ENCODE measurements around the gene H2BW1.
"Not testable (repeated sequence)": the region's sequence is repeated elsewhere in the genome, so short reads cannot be mapped to it uniquely, and the experiment has no call there.

The H2BW1 gene

GRCh38 chrX:104013606-104014005 lies at the start of gene H2BW1:
Gene H2BW1 (minus strand): TSS chrX:104013708. CDS start chrX:104013576, 132 bp downstream.
- Mint-ChIP-seq H3K36me3 (ENCODE audit: low read depth) (no peaks in the 10 kb centered on the region), H3K9me3 (no peaks in the 10 kb centered on the region), H3K27ac (no peak within 1 kb of the TSS), H3K27me3 (peaks cover 37% of the 10 kb centered on the region), H3K4me3 (no peak within 1 kb of the TSS), H3K4me1 (ENCODE audit: low read depth) (no peaks in the 10 kb centered on the region)
- no peak for DNase-seq

- H3K27me3 Mint-ChIP-seq; H3K4me3 Mint-ChIP-seq; H3K9me3 Mint-ChIP-seq; DNase-seq; H3K4me1 Mint-ChIP-seq (ENCODE audit: low read depth); H3K36me3 Mint-ChIP-seq (ENCODE audit: low read depth); H3K27ac Mint-ChIP-seq: not testable (repeated sequence)
Observed at GRCh38 chrX:104062636-104063035, 49.1 kb upstream of the H2BW1 start.

GRCh38 chrX:104054956-104055355 lies 41.4 kb upstream of the H2BW1 start:
- not testable (repeated sequence) for H3K27ac Mint-ChIP-seq; H3K27me3 Mint-ChIP-seq; H3K4me3 Mint-ChIP-seq; H3K36me3 Mint-ChIP-seq (ENCODE audit: low read depth); H3K4me1 Mint-ChIP-seq (ENCODE audit: low read depth); H3K9me3 Mint-ChIP-seq; DNase-seq

- no peaks in the 10 kb centered on the region for H3K4me1 Mint-ChIP-seq (ENCODE audit: low read depth)
- DNase-seq, result no peak
- H3K27ac Mint-ChIP-seq, result no peak overlapping the region
- peaks cover 56% of the 10 kb centered on the region for H3K27me3 Mint-ChIP-seq
- no peak overlapping the region for H3K4me3 Mint-ChIP-seq
- H3K9me3 Mint-ChIP-seq, result no peaks in the 10 kb centered on the region
- H3K36me3 Mint-ChIP-seq (ENCODE audit: low read depth), result no peaks in the 10 kb centered on the region
Observed at GRCh38 chrX:104047171-104047570, 33.7 kb upstream of the H2BW1 start.

- no peaks in the 10 kb centered on the region for H3K9me3 Mint-ChIP-seq
- H3K27ac Mint-ChIP-seq, result no peak overlapping the region
- H3K36me3 Mint-ChIP-seq (ENCODE audit: low read depth), result no peaks in the 10 kb centered on the region
- no peak for DNase-seq
- no peak overlapping the region for H3K4me3 Mint-ChIP-seq
- no peaks in the 10 kb centered on the region for H3K4me1 Mint-ChIP-seq (ENCODE audit: low read depth)
- H3K27me3 Mint-ChIP-seq, result peaks cover 58% of the 10 kb centered on the region
Observed at GRCh38 chrX:104045642-104046041, 32.1 kb upstream of the H2BW1 start.

DNA sequence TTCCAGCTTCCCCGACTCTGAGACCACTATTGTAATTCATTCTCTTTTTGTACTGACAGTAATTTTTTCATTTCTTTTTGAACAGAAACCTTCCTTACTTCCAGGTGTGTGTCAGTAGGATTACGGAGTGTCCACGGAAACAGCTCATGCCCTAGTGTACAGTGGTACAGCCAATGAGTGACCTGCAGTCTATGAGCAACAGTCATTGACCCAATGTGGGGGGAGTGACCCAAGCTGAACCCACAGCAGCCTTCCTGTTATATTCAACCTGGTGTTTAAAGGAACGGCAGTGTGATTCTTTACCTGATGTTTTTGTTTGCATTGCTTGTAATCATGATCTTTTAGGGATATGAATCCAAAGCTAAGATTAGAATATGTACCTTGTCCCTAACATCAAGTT lies 27.5 kb upstream of the H2BW1 start:
- Mint-ChIP-seq H3K27me3 (peaks cover 57% of the 10 kb centered on the region), H3K4me1 (ENCODE audit: low read depth) (no peaks in the 10 kb centered on the region), H3K27ac (no peak overlapping the region), H3K9me3 (no peaks in the 10 kb centered on the region), H3K36me3 (ENCODE audit: low read depth) (no peaks in the 10 kb centered on the region), H3K4me3 (no peak overlapping the region)
- DNase-seq, result no peak

DNA sequence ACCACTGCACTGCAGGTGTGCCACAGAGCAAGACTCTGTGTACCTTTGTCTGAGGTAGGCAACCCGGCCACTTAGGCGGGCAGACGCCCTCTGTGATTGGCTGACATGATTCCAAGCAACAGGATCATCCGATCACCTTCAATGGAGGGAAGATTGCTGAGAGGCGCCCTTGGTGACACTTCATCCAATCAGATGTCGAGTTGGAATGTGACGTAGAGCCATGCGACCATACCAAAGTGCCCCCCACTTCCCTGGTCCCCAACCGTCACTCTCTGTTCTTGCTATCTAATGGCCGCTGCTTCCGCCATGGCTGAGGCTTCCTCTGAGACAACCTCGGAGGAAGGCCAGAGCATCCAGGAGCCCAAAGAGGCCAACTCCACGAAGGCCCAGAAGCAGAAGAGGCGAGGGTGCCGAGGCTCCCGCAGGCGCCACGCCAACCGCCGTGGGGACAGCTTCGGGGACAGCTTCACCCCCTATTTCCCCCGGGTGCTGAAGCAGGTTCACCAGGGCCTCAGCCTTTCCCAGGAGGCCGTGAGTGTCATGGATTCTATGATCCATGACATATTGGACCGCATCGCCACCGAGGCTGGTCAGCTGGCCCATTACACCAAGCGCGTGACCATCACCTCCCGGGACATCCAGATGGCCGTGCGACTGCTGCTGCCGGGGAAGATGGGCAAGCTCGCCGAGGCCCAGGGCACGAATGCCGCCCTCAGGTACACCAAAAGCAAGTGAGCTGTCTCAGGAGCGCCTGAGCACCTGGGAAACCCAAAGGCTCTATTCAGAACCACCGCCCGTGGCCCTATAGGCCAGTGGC lies 26.4 kb upstream of the H2BW1 start, which contains the start of gene H2BW2:
Gene H2BW2, plus strand, starts transcription at position 268 of the 817 bp plus-strand sequence. Its CDS starts 39 bp downstream, at position 307.
- Mint-ChIP-seq H3K9me3 (no peaks in the 10 kb centered on the region), H3K4me3 (no peak within 1 kb of the TSS), H3K27me3 (peaks cover 68% of the 10 kb centered on the region), H3K36me3 (ENCODE audit: low read depth) (no peaks in the 10 kb centered on the region), H3K27ac (no peak within 1 kb of the TSS), H3K4me1 (ENCODE audit: low read depth) (no peaks in the 10 kb centered on the region)
- no peak for DNase-seq

- H3K27me3 Mint-ChIP-seq, result peaks cover 44% of the 10 kb centered on the region
- no peak overlapping the region for H3K4me3 Mint-ChIP-seq
- DNase-seq, result no peak
- no peaks in the 10 kb centered on the region for H3K9me3 Mint-ChIP-seq
- no peak overlapping the region for H3K27ac Mint-ChIP-seq
- H3K36me3 Mint-ChIP-seq (ENCODE audit: low read depth), result no peaks in the 10 kb centered on the region
- no peaks in the 10 kb centered on the region for H3K4me1 Mint-ChIP-seq (ENCODE audit: low read depth)
Observed at GRCh38 chrX:104018126-104018525, 4.6 kb upstream of the H2BW1 start.

DNA sequence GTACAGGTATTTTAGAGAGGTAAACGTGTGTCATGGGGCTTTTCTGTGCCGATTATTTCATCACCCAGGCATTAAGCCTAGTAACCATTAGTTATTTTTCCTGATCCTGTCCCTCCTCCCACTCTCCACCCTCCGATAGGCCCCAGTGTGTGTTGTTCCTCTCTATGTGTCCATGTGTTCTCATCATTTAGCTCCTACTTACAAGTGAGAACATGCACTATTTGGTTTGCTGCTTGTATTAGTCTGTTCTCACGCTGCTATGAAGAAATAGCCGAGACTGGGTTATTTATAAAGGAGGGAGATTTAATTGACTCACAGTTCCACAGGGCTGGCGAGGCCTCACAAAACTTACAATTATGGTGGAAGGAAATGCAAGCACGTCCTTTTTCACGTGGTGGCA lies 2.1 kb upstream of the H2BW1 start:
- H3K27me3 Mint-ChIP-seq, result peaks cover 38% of the 10 kb centered on the region
- not testable (repeated sequence) for H3K9me3 Mint-ChIP-seq; H3K27ac Mint-ChIP-seq; H3K36me3 Mint-ChIP-seq (ENCODE audit: low read depth); H3K4me3 Mint-ChIP-seq; DNase-seq; H3K4me1 Mint-ChIP-seq (ENCODE audit: low read depth)

- Mint-ChIP-seq H3K27ac (no peak overlapping the region), H3K27me3 (peaks cover 33% of the 10 kb centered on the region), H3K36me3 (ENCODE audit: low read depth) (no peaks in the 10 kb centered on the region), H3K9me3 (no peaks in the 10 kb centered on the region), H3K4me3 (no peak overlapping the region), H3K4me1 (ENCODE audit: low read depth) (no peaks in the 10 kb centered on the region)
- DNase-seq, result no peak
Observed at GRCh38 chrX:104013158-104013557, 350 bp downstream of the H2BW1 start.

DNA sequence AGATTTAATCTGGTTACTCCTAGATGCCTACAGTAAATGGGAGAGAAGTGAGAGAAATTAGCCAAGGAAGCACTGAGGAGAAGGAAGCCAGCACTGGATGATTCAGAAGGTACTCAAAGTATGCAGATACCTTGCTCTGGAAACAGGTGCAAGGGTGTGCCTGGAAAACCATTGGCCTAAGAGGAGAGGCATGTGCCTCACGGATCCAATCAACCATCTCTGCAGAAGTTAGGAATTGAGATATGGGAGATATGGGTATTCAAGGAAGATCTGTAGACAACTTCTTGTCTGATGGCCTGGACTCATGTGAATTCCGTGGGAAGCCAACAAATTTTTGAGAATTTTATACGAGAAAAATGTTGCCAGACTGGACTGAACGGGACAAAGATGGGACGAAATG lies 4.7 kb downstream of the H2BW1 start:
- no peak overlapping the region for H3K4me3 Mint-ChIP-seq
- no peaks in the 10 kb centered on the region for H3K9me3 Mint-ChIP-seq
- H3K27ac Mint-ChIP-seq, result no peak overlapping the region
- H3K27me3 Mint-ChIP-seq, result peaks cover 38% of the 10 kb centered on the region
- H3K36me3 Mint-ChIP-seq (ENCODE audit: low read depth), result no peaks in the 10 kb centered on the region
- H3K4me1 Mint-ChIP-seq (ENCODE audit: low read depth), result no peaks in the 10 kb centered on the region
- no peak for DNase-seq

DNA sequence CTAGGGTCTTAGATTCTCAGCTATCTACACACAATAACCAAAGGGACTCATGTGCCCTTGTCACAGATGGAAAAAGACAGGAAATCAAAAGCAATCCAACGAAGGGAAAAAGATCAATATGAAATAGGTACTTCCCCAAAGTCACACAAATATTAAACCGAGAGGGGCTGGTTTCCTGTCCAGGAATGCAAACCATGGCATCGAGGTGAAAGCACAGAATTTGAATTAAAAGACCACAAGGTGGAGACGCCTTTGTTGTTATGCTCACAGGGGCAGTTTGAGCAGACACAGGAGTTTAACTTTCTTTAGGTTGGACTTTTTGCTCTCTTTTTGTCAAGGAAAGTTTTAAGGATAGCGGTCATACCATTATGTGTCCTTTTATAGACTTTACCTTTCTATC lies 14.3 kb downstream of the H2BW1 start:
- Mint-ChIP-seq H3K27me3 (peaks cover 48% of the 10 kb centered on the region), H3K4me1 (ENCODE audit: low read depth) (no peaks in the 10 kb centered on the region), H3K27ac (no peak overlapping the region), H3K4me3 (no peak overlapping the region), H3K36me3 (ENCODE audit: low read depth) (no peaks in the 10 kb centered on the region), H3K9me3 (no peaks in the 10 kb centered on the region)
- DNase-seq, result no peak

DNA sequence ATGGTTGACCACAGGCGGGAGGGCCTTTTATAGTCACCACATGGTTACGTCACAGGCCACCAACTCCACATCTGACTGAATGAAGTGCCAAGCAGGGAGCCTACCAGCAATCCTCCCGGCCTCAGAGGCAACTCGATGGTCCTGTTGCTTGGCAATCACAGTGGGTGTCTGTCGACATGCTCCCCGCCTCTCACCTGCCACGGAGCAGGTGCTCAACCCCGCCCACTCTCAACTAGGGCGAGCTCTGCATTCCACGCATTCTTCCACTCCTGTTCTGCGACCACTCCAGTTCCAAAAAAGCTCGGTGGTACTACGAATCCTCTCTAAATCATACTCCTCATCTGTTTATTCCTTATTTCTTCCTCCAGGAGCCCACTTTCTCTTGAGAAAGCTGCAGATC lies 30.0 kb downstream of the H2BW1 start:
- DNase-seq; H3K27me3 Mint-ChIP-seq; H3K9me3 Mint-ChIP-seq; H3K36me3 Mint-ChIP-seq (ENCODE audit: low read depth); H3K27ac Mint-ChIP-seq; H3K4me3 Mint-ChIP-seq; H3K4me1 Mint-ChIP-seq (ENCODE audit: low read depth): not testable (repeated sequence)

DNA sequence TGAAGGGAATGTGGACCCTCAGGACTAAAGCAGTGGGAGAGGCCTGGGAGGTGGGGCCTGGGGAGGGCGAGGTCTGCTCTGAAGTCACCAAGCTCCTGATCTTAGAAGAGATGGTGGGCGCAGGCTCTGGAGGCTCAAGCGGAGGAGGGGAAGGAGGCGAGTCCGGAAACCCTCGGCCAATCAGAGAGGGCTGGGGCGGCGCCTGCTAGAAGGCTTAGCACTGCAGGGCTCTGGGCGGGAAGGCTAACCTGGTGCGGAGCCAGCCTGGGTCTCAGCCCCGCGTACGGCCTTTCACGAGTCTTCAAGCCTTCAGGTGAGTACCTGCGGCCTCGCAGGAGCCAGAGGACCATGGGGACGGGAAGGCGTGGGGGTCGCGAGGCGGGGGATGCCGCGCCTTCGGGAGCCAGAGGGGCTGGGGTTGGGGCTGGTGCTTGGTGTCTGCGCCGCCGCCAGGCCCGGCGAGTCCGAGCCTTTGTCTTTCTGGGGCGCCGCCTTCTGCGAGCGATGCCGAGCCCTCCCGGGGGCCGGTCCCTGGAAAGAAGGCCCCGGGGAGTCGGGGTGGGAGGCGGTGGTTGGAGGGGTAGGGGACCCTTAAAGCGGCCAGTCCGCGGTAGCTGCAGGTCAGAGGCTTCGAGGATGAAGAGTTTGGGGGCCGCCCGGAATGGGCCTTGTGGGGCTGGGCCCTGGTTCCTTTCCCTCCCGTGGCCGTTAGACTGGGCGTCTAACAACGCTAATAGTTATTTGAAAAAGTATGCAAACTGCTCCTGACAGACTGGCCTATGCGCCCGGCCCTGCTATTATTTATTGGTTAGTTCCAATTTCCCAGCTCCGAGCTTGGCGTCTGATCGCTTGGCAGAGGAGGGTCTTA lies 50.9 kb downstream of the H2BW1 start, which contains the start of gene TMSB15B:
Gene TMSB15B, plus strand, starts transcription at position 217 of the 868 bp plus-strand sequence.
- not testable (repeated sequence) for H3K4me3 Mint-ChIP-seq; DNase-seq; H3K4me1 Mint-ChIP-seq (ENCODE audit: low read depth); H3K27ac Mint-ChIP-seq; H3K36me3 Mint-ChIP-seq (ENCODE audit: low read depth); H3K27me3 Mint-ChIP-seq; H3K9me3 Mint-ChIP-seq
